Skin epidermis (tissue), 12 donors: ENCODE measurements around the gene DRC1.
"Not testable (repeated sequence)": the region's sequence is repeated elsewhere in the genome, so short reads cannot be mapped to it uniquely, and the experiment has no call there.

ENCODE experiments used
- H3K27ac ChIP-seq, 21 experiments: fragments of 200-600 bp; sonication (generic) in 11 of 21; one replicate each; pipeline ENCODE4 v1.5.0; 2020; ENCODE audit warnings: mild to moderate bottlenecking in 3 of 21, inconsistent platforms in 2 of 21, moderate library complexity in 2 of 21
- H3K4me3 ChIP-seq, 7 experiments: fragments of 200-600 bp; sonication (generic) in 2 of 7; one replicate each; pipeline ENCODE4 v1.5.0; 2020; ENCODE audit warnings: inconsistent platforms in 2 of 7, mild to moderate bottlenecking in 2 of 7, moderate library complexity in 1 of 7

The DRC1 gene

DNA sequence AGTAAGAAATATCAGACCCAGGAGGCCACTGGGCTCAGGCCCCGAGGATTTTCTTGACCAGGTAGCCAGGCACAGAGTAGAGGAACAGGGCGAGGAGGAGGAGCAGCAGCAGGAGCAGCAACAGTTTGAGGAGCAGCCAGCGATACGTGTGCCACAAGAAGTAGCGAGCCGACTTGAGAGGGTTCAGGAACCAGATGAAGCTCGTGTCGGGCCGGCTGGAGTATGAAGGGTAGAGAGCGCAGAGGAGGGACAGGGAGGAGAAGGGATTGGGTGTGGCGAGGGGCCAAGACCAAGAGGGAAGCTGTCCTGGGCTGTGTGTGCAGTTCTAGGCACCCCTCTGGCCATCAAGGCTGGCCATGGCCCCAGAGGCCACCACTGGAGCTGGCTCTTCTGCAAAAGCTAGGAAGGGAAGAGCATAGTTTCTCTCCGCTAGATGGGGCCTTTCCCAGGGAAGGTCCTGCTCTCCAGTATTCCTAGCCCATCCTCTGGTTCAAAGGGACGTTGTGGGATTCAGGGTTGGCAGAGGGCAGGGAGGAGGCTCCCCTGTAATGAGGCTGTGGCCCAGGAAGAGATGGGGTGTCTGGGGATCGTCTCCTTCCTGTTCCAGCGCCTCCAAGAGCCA is 58.4 kb downstream of the DRC1 start:
- H3K27ac ChIP-seq, result no peak overlapping the region
- H3K4me3 ChIP-seq, result no peak overlapping the region

GRCh38 chr2:26460613-26461031 is 58.9 kb downstream of the DRC1 start:
- Histone ChIP-seq H3K4me3 (no peak overlapping the region), H3K27ac (no peak overlapping the region)

GRCh38 chr2:26461601-26462023 is 59.9 kb downstream of the DRC1 start:
- Histone ChIP-seq H3K27ac (no peak overlapping the region), H3K4me3 (no peak overlapping the region)

GRCh38 chr2:26462100-26462499 is 60.4 kb downstream of the DRC1 start:
- H3K4me3 ChIP-seq, result no peak overlapping the region
- no peak overlapping the region for H3K27ac ChIP-seq

GRCh38 chr2:26462511-26463243 is 61.0 kb downstream of the DRC1 start:
- Histone ChIP-seq H3K27ac (no peak overlapping the region), H3K4me3 (no peak overlapping the region)

DNA sequence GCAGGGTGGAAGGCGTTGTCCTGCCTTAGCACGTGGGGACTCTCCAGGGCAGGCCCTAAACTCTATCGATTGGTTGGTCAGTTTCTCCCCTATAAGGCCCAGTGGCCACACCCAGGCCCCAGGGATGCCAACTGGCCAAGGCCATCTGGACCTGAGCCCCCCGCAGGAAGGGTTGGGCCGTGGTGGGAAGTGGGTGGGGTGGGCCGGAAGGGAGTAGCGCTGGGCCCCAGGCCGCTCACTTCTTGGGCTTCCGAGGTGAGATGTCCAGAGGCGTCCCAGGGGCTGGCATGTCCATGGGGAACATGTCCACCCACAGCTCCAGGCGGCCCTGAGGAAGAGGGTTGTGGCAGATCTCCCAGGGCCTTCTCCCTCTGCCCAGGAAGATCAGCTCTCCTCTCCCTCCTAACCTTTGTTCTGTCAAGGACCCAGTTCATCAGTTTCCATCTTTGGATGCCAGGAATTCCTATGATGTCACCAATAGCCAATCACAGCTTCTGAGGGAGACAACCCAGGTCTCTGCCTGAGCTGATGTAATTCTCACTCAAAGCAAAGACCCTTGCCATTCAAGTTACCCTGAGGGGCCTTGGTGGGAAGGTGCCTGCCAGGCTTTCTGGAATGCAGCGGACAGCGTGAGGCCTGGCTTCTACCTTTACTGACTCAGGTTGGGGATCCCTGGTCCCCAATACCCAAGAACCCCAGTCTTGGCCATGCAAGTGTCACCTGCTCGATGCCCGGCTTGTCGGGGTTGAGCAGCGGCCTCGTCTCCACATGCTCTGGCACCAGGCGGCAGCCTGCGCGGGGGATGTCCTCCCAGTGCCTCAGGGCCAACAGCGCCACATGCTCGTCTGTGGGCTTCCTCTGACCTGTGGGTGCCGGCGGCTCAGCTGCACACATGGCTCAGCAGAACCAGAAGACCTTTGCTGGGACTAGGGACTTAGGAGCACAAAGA is 61.8 kb downstream of the DRC1 start:
- Histone ChIP-seq H3K27ac (no peak overlapping the region), H3K4me3 (no peak overlapping the region)

- Histone ChIP-seq H3K4me3 (no peak overlapping the region), H3K27ac (no peak overlapping the region)
These were observed 62.9 kb downstream of the DRC1 start for GRCh38 chr2:26464390-26465265.

GRCh38 chr2:26465266-26465925 is 63.7 kb downstream of the DRC1 start:
- no peak overlapping the region for H3K4me3 ChIP-seq
- H3K27ac ChIP-seq, result no peak overlapping the region

GRCh38 chr2:26465981-26466471 is 64.3 kb downstream of the DRC1 start:
- H3K4me3 ChIP-seq, result no peak overlapping the region
- no peak overlapping the region for H3K27ac ChIP-seq

- Histone ChIP-seq H3K27ac (no peak overlapping the region), H3K4me3 (no peak overlapping the region)
These were observed 65.1 kb downstream of the DRC1 start for GRCh38 chr2:26466662-26467310.

GRCh38 chr2:26468544-26468943 is 66.8 kb downstream of the DRC1 start:
- H3K27ac ChIP-seq, H3K4me3 ChIP-seq: not testable (repeated sequence)

DNA sequence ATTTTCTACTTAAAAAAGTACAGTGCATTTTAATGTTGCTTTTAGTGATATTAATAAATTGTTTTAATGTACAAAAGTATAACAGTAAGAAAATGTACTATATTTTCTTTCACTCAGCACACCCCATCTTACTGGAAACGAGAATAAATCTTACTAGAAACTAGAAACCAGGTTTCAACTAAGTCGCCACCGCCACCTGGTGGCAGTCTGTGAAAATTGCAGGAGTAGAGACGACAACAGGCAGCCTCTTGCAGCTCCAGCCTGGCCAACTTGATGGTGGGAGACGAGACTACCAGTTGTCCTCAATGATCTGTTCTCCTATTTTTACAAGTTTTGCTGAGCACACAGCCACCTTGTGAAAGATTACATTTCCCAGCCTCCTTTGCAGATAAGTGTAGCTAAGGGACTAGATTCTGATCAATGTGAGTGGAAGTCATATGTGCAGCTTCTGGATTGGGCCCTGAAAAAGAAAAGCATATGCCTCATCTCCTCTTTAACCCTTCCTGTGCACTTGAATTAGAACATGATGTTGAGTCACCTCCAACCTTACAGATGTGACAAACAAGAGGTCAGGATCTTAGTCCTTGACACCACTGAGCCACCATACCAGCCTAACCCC is 67.5 kb downstream of the DRC1 start:
- Histone ChIP-seq H3K4me3 (no peak overlapping the region), H3K27ac (no peak overlapping the region)

GRCh38 chr2:26469955-26470354 is 68.2 kb downstream of the DRC1 start:
- no peak overlapping the region for H3K4me3 ChIP-seq

DNA sequence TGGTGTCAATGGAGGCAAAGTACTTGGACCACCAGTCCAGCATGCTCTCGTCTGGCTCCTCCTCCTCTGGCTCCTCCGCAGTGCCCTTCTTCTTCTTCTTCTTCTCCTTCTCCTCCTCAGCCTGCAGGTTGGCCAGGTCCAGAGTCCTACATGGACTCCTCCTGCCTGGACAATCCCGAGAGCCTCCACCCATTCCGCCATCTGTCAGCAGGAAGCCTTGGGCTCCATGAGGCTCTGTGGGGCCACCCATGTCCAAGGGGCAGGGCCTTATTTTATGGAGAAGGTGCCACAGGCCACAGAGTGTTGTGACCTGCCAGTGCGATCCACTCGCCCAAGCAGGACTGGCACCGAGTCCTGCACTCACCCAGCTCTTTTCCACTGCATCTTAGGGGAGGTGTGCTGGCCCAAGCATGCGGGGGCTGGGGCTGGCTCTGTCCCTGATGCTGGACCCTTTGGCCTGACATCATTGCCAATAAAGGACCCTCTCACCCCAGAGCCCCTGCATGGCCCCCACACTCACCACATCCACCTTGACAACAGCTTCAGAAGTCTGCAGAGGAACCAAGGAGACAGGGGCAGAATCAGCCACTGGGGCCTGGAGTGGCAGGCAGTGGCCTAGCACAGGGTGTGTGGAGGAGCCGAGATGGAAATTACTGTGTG is 69.0 kb downstream of the DRC1 start:
- H3K27ac ChIP-seq, result no peak overlapping the region
- H3K4me3 ChIP-seq, result no peak overlapping the region

More at GRCh38 chr2:26469955-26470354, 68.2 kb downstream of the DRC1 start:
- H3K27ac ChIP-seq, result no peak overlapping the region

DNA sequence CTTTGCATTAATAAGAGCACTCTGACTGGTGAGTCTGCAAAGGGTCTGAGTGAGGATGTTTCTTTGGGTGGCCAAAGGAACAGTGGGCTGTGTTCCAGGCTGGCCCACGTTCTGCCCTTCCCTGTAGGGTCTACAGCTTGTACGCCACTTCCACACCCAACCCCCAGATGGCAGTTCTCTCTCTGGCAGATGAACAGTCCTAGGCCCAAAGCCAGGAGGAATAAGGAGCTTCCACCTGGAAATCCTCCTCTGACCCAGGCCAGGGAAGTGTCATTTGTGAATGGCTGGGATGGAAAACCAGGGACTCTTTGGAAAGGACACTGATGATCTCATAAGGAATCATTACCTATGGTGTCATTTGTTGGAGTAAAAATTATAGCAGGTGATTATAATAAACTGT is 69.6 kb downstream of the DRC1 start:
- H3K4me3 ChIP-seq, result no peak overlapping the region
- no peak overlapping the region for H3K27ac ChIP-seq

- Histone ChIP-seq H3K4me3 (no peak overlapping the region), H3K27ac (no peak overlapping the region)
These were observed 70.3 kb downstream of the DRC1 start for GRCh38 chr2:26471766-26472706.
